Body of pancreas (tissue), 4 donors: ENCODE data around the gene THSD4. TPM values are rescaled to one million over a fixed set of nuclear protein-coding genes. Genes with fewer than 3 reads are reported as not detected.

ENCODE experiments used
- ATAC-seq: fragments of 150-250 bp; one replicate; pipeline ENCODE4 v1.9.1; 2016
- DNase-seq, 4 donors: peaks; one replicate each; pipeline ENCODE4 v3.0.0-alpha.2; 2019
- H3K27ac ChIP-seq, 4 donors: fragments of 200-600 bp; sonication (generic); 1 replicate in 3 of 4; 2 replicates in 1 of 4; pipeline versions ENCODE4 v1.5.1 to v1.6.1; 2016 to 2019; ENCODE audit warnings: mild to moderate bottlenecking in 1 of 4, mixed read lengths in 1 of 4, moderate library complexity in 1 of 4
- H3K27me3 ChIP-seq, 2 donors: fragments of 200-600 bp; sonication (generic); one replicate each; pipeline ENCODE4 v1.6.0; 2016; ENCODE audit warnings: mild to moderate bottlenecking in 1 of 2
- H3K36me3 ChIP-seq, 2 donors: fragments of 200-600 bp; sonication (generic); replicated peaks in 1 of 2; 2 replicates each; pipeline ENCODE4 v1.5.1; 2016; ENCODE audit warnings: low read depth in 2 of 2; ENCODE audit not compliant: insufficient read depth in 1 of 2
- H3K4me1 ChIP-seq: fragments of 200-600 bp; sonication (generic); one replicate; pipeline ENCODE4 v1.6.0; 2016
- H3K4me3 ChIP-seq, 2 donors: fragments of 200-600 bp; sonication (generic); 1 replicate in 1 of 2; 2 replicates in 1 of 2; pipeline ENCODE4 v1.5.1; 2016 to 2019
- H3K9me3 ChIP-seq, 3 donors: fragments of 200-600 bp; sonication (generic); 1 replicate in 2 of 3; 2 replicates in 1 of 3; pipeline ENCODE4 v1.5.1; 2016
- POLR2A ChIP-seq, 3 donors: fragments of 450-650 bp; IDR thresholded peaks; one replicate each; pipeline ENCODE4 v1.6.1; 2016; ENCODE audit warnings: antibody characterized with exemption in 3 of 3, mild to moderate bottlenecking in 2 of 3
- WGBS, 2 donors: methylation state at CpG; one replicate each; pipeline ENCODE4 v1.1.5; 2017; 5-methylcytosine and 5-hydroxymethylcytosine counted together
- intact Hi-C: fragments of 100-400 bp; cut with DNase I; formaldehyde crosslinking; loops from one replicate; pipeline ENCODE4 v1.15.1; 2023
- total RNA-seq, 2 donors: library from RNA; depleted of rRNA; stranded (reverse); fragments of >200 nt; gene quantifications; one replicate each; pipeline ENCODE4 v1.1.0, GENCODE V29; 2016
- TF ChIP-seq, protein P1 (sequence below), 7 experiments: fragments of 450-650 bp in 4 of 7; fragments of 200-600 bp in 3 of 7; sonication (generic) in 3 of 7; IDR thresholded peaks; one replicate each; pipeline ENCODE4 v1.5.1; 2016 to 2019; ENCODE audit warnings: antibody characterized with exemption in 7 of 7

The THSD4 gene
- total RNA-seq, 2 donors from 2014 or later, result 12.9 to 16.1 TPM

GRCh38 chr15:71111950-71112349 lies 3.3 kb upstream of the THSD4 start:
- peaks cover 7% of the 10 kb centered on the region for H3K4me1 ChIP-seq
- peaks cover 0 to 6% of the 10 kb centered on the region in 2 donors for H3K27me3 ChIP-seq
- TF ChIP-seq, protein P1, sequence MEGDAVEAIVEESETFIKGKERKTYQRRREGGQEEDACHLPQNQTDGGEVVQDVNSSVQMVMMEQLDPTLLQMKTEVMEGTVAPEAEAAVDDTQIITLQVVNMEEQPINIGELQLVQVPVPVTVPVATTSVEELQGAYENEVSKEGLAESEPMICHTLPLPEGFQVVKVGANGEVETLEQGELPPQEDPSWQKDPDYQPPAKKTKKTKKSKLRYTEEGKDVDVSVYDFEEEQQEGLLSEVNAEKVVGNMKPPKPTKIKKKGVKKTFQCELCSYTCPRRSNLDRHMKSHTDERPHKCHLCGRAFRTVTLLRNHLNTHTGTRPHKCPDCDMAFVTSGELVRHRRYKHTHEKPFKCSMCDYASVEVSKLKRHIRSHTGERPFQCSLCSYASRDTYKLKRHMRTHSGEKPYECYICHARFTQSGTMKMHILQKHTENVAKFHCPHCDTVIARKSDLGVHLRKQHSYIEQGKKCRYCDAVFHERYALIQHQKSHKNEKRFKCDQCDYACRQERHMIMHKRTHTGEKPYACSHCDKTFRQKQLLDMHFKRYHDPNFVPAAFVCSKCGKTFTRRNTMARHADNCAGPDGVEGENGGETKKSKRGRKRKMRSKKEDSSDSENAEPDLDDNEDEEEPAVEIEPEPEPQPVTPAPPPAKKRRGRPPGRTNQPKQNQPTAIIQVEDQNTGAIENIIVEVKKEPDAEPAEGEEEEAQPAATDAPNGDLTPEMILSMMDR (IDR thresholded peaks at IDR 0.05), result no peak
- no peak for TF ChIP-seq POLR2A (IDR thresholded peaks at IDR 0.05)
- H3K36me3 ChIP-seq, result no peaks in the 10 kb centered on the region
- no peak overlapping the region for H3K4me3 ChIP-seq
- no peak for ATAC-seq
- WGBS, 2 donors, result 43 to 44% methylated on average over 4 of the region's 4 CpGs
- intact Hi-C loops, result loop anchor here (10.0 kb wide), 1 partner anchor 323 kb away; no protein-coding TSS in a partner anchor
- no peaks in the 10 kb centered on the region for H3K9me3 ChIP-seq
- DNase-seq, result no peak
- H3K27ac ChIP-seq, result no peak overlapping the region

DNA sequence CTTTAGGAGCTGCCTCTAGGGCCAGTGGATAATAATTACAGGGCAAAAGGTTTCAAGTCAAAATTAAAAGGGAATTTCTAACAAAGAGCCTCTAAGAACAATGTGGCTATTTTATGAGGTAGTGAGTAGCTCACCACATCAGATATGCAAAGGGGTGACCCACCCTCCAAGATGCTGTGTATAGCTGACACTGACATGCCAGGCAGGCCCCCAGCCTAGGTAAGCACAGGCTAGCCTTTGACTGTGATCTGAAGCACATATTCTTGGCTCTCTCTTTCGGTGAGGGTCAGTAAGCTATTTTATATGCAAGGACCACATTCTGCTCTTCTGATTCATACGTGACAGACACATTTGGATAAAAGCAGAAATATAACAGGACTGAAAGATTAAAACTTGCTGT lies 2.8 kb upstream of the THSD4 start:
- Histone ChIP-seq H3K4me1 (peaks cover 7% of the 10 kb centered on the region), H3K4me3 (no peak overlapping the region), H3K36me3 (no peaks in the 10 kb centered on the region), H3K27me3 (peaks cover 0 to 6% of the 10 kb centered on the region in 2 donors), H3K27ac (no peak overlapping the region), H3K9me3 (no peaks in the 10 kb centered on the region)
- DNase-seq, result no peak
- intact Hi-C loops, result loop anchor here (10.0 kb wide), 1 partner anchor 322 kb away; no protein-coding TSS in a partner anchor
- WGBS, 2 donors, result 81 to 83% methylated on average over 2 of the region's 2 CpGs
- TF ChIP-seq, protein P1 (IDR thresholded peaks at IDR 0.05), result no peak
- no peak for TF ChIP-seq POLR2A (IDR thresholded peaks at IDR 0.05)
- ATAC-seq, result no peak

DNA sequence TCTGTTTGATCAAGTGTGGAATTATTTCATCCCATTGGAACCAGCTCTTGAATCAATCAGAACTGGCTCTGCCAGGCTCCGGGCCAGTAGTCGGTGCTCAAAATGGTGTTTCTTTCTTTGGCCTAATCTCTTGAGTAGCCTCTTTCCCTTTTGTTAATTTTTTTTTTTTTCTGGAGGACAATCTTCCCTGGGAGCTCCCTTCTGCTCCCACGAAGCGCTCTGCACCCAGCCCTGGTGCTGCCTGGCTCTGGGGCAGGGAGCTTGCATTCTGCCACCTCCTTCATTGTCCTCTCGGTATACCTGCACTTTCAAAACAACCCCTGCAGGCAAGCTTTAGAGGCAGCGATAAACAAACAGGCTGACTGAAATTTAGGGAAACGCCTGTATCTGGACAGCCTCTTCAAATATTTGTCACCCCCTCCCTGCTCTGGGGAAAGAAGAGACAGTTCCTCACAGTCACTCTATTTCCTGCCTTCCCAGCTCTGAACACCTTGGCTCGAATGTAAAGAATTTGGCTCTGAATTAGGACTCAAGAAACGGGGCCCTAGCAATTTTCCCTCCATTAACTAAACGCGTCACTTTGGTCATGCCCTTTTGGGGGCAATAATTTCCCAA lies 1.1 kb upstream of the THSD4 start:
- Histone ChIP-seq H3K9me3 (no peaks in the 10 kb centered on the region), H3K27ac (peak overlapping the region in 1 of 4 donors; percentile 1), H3K36me3 (no peaks in the 10 kb centered on the region), H3K4me3 (no peak overlapping the region), H3K4me1 (peaks cover 7% of the 10 kb centered on the region), H3K27me3 (peaks cover 0 to 6% of the 10 kb centered on the region in 2 donors)
- ATAC-seq (no peak), DNase-seq (no peak)
- TF ChIP-seq POLR2A (IDR thresholded peaks at IDR 0.05), result no peak
- TF ChIP-seq, protein P1 (IDR thresholded peaks at IDR 0.05), result no peak
- intact Hi-C loops, result loop anchor here (10.0 kb wide), 1 partner anchor 321 kb away; no protein-coding TSS in a partner anchor
- WGBS, 2 donors, result 60 to 65% methylated on average over 11 of the region's 11 CpGs

DNA sequence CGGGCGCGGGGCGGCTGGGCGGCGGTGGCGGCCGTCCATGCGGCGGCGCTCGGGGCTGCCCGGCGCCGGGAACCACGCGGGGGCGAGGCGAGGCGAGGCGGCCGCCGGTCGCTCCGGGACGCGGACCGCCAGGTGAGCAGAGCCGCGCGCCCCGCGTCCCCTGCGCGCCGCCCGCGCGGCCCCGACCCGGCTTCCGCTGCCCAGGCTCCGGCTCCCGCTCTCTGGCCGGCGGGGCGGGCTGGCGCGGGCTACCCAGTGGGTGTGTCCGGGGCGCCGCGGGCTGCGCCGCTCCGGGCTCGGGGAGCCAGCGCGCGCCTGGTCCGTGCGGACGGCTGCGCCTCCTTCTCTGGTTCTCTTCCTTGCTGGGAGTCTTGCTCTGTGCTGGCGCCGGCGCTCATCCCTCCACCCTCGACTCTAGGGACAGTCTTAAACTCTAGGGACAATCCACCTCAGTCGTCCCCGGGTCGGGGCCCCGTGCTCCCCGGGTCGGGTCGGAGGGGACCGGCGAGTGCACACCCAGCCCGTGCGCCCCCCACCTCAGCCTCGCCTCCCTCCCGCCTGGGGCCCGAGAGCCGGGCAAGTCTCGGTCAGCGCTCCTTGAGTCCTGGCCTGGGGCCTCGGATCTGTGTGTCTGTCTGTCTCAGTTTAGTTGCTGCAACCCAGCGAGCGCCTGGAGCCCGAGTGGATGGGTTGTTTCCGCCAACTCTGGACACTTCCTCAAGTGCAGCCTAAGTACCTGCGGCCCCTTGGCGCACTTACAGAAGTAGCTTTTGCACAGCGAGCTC lies 488 bp downstream of the THSD4 start:
- H3K9me3 ChIP-seq, result no peaks in the 10 kb centered on the region
- intact Hi-C loops, result loop anchor here (10.0 kb wide), 1 partner anchor 319 kb away; no protein-coding TSS in a partner anchor
- TF ChIP-seq, protein P1 (IDR thresholded peaks at IDR 0.05), result peak in 1 of 7 experiments; percentile 1
- peak in 1 of 3 donors; percentile 21 for TF ChIP-seq POLR2A (IDR thresholded peaks at IDR 0.05)
- H3K27me3 ChIP-seq, result peaks cover 0 to 6% of the 10 kb centered on the region in 2 donors
- no peaks in the 10 kb centered on the region for H3K36me3 ChIP-seq
- peak; percentile 41 to 53 (median 42) for DNase-seq
- H3K4me3 ChIP-seq, result peak overlapping the region; percentile 19 to 38
- 1 to 5% methylated on average over 25 to 65 of the region's 93 CpGs for WGBS, 2 donors
- peaks cover 13% of the 10 kb centered on the region for H3K4me1 ChIP-seq
- peak; percentile 72 for ATAC-seq
- peak overlapping the region; percentile 25 to 83 (median 66) for H3K27ac ChIP-seq
